NCI-H128 (cell line): ENCODE measurements around the gene TNFAIP8L3.
"Not testable (repeated sequence)": the region's sequence is repeated elsewhere in the genome, so short reads cannot be mapped to it uniquely, and the experiment has no call there.

Experiments
- DNase-seq: peaks from one replicate; lab custom pipeline; 2025; ENCODE audit not compliant: unreplicated experiment; lab: John Stamatoyannopoulos, UW

Gene TNFAIP8L3

GRCh38 chr15:51062736-51063135 lies 32.0 kb downstream of the TNFAIP8L3 start:
- DNase-seq = no peak

GRCh38 chr15:51060030-51060673 lies 34.6 kb downstream of the TNFAIP8L3 start:
- DNase-seq = no peak

- DNase-seq = no peak
These were observed 40.2 kb downstream of the TNFAIP8L3 start for GRCh38 chr15:51054535-51054934.

- DNase-seq = no peak
These were observed 41.1 kb downstream of the TNFAIP8L3 start for GRCh38 chr15:51053571-51053970.

- no peak for DNase-seq
These were observed 42.9 kb downstream of the TNFAIP8L3 start for GRCh38 chr15:51051776-51052175.

GRCh38 chr15:51049081-51049480 lies 45.6 kb downstream of the TNFAIP8L3 start:
- no peak for DNase-seq

GRCh38 chr15:51048308-51048707 lies 46.4 kb downstream of the TNFAIP8L3 start:
- DNase-seq = no peak

- DNase-seq = no peak
These were observed 47.8 kb downstream of the TNFAIP8L3 start for GRCh38 chr15:51046799-51047449.

GRCh38 chr15:51046016-51046415 lies 48.7 kb downstream of the TNFAIP8L3 start:
- no peak for DNase-seq

GRCh38 chr15:51044037-51044727 lies 50.5 kb downstream of the TNFAIP8L3 start:
- DNase-seq = no peak

GRCh38 chr15:51038974-51039319 lies 55.8 kb downstream of the TNFAIP8L3 start:
- DNase-seq = no peak

- no peak for DNase-seq
These were observed 56.3 kb downstream of the TNFAIP8L3 start for GRCh38 chr15:51038162-51038973.

GRCh38 chr15:51037474-51037873 lies 57.2 kb downstream of the TNFAIP8L3 start:
- DNase-seq = not testable (repeated sequence)

- DNase-seq = no peak
These were observed 63.9 kb downstream of the TNFAIP8L3 start for GRCh38 chr15:51030649-51031316.

- DNase-seq = no peak
These were observed 69.3 kb downstream of the TNFAIP8L3 start for GRCh38 chr15:51025454-51025846.

GRCh38 chr15:51024735-51025453 lies 69.8 kb downstream of the TNFAIP8L3 start:
- no peak for DNase-seq

GRCh38 chr15:51023499-51023898 lies 71.2 kb downstream of the TNFAIP8L3 start:
- DNase-seq = no peak

GRCh38 chr15:51022206-51022605 lies 72.5 kb downstream of the TNFAIP8L3 start:
- no peak for DNase-seq

- no peak for DNase-seq
These were observed 78.1 kb downstream of the TNFAIP8L3 start for GRCh38 chr15:51016615-51017014.

- no peak for DNase-seq
These were observed 83.5 kb downstream of the TNFAIP8L3 start for GRCh38 chr15:51011212-51011611.
